MCF 10A (cell line): ENCODE data around the gene RDH11. TPM values are rescaled to one million over a fixed set of nuclear protein-coding genes. Genes with fewer than 3 reads are reported as not detected.

Experiments used
- BruUV-seq: library from RNA; stranded (reverse); fragments of 400-500 nt; replicated peaks from 2 replicates; lab custom pipeline; 2021; lab: Mats Ljungman, UMichigan
- CTCF ChIA-PET: fragments of 300-600 bp; sonication (Branson Sonifier 250); formaldehyde crosslinking; extraction: SDS; loops from one replicate; lab custom pipeline; 2021; ENCODE audit warnings: antibody characterized with exemption, inconsistent platforms; lab: Yijun Ruan, JAX
- POLR2A ChIA-PET: fragments of 300-600, 350-650 bp; sonication (Branson Sonifier 250); formaldehyde crosslinking; extraction: SDS; loops from one replicate; lab custom pipeline; 2020; ENCODE audit warnings: antibody characterized with exemption, inconsistent platforms; lab: Yijun Ruan, JAX
- DNase-seq: peaks from one replicate; pipeline ENCODE4 v3.0.0-alpha.2; 2018; ENCODE audit not compliant: unreplicated experiment
- H3K27ac Mint-ChIP-seq: one replicate; pipeline ENCODE4 v1.8.0; 2022; ENCODE audit warnings: mild to moderate bottlenecking, low read depth, mixed read lengths; ENCODE audit not compliant: unreplicated experiment
- H3K27me3 Mint-ChIP-seq: one replicate; pipeline ENCODE4 v1.8.0; 2022; ENCODE audit warnings: mixed read lengths; ENCODE audit not compliant: insufficient read depth, unreplicated experiment
- H3K36me3 Mint-ChIP-seq: one replicate; pipeline ENCODE4 v1.8.0; 2022; ENCODE audit warnings: mild to moderate bottlenecking, moderate library complexity, mixed read lengths; ENCODE audit not compliant: insufficient read depth, unreplicated experiment
- H3K4me1 Mint-ChIP-seq: one replicate; pipeline ENCODE4 v1.8.0; 2022; ENCODE audit warnings: mixed read lengths; ENCODE audit not compliant: insufficient read depth, unreplicated experiment
- H3K4me3 Mint-ChIP-seq: one replicate; pipeline ENCODE4 v1.8.0; 2022; ENCODE audit warnings: mild to moderate bottlenecking, moderate library complexity, mixed read lengths; ENCODE audit not compliant: unreplicated experiment
- H3K9me3 Mint-ChIP-seq: one replicate; pipeline ENCODE4 v1.8.0; 2022; ENCODE audit warnings: mixed read lengths; ENCODE audit not compliant: unreplicated experiment
- CTCF ChIP-seq: fragments of 200-600 bp; IDR thresholded peaks from one replicate; pipeline ENCODE4 v1.8.0; 2022; ENCODE audit warnings: antibody characterized with exemption, mild to moderate bottlenecking; ENCODE audit not compliant: unreplicated experiment
- intact Hi-C: fragments of 100-400 bp; cut with micrococcal nuclease; formaldehyde crosslinking; loops from 2 replicates; pipeline ENCODE4 v1.14.1; 2022
- total RNA-seq: library from RNA; stranded (reverse); gene quantifications from 2 replicates; pipeline ENCODE4 v1.2.3, GENCODE V29; 2022

Gene RDH11
- total RNA-seq, 1 experiment from 2014 or later, result 40.9 TPM

DNA sequence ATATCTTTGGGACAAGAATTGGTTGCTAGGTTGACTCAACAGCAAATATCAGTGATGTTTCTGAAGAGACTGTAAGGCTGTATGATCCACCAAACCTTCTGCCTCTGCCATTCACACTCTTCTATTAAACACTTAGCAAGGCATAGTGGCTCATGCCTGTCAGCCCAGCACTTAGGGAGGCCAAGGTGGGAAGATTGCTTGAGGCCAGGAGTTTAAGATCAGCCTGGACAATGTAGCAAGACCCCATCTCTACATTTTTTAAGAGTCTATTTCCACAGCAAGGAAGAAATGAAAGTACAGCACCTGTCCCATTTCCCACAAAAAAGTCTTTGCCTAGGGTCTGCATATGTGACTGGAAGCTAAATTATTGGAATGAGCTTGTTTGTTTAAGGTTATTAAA is 68.0 kb downstream of the RDH11 start:
- Mint-ChIP-seq H3K4me1 (peaks cover 8% of the 10 kb centered on the region), H3K27me3 (no peaks in the 10 kb centered on the region), H3K36me3 (no peaks in the 10 kb centered on the region), H3K9me3 (no peaks in the 10 kb centered on the region), H3K4me3 (no peak overlapping the region), H3K27ac (no peak overlapping the region)
- no TSS peak for BruUV-seq
- no peak for TF ChIP-seq CTCF
- intact Hi-C loops, result no loop called here
- ChIA-PET POLR2A (interaction anchor here (1.0 kb wide), 2 partner anchors 9 to 14 kb away, joined by 3 to 4 read pairs; no protein-coding TSS in a partner anchor), CTCF (interaction anchor here (1.0 kb wide), 1 partner anchor 33 kb away, joined by 3 read pairs; no protein-coding TSS in a partner anchor)
- DNase-seq, result no peak

Other genes with a start within 250 kb of the RDH11 start
- gene TMEM229B, start 207.0 kb downstream of the RDH11 start, total RNA-seq, result 0.17 and 0.37 TPM in 2 replicates
- 5.8 and 6.0 TPM in 2 replicates for gene PLEKHH1, start 162.5 kb downstream of the RDH11 start, total RNA-seq
- gene PIGH, start 95.5 kb downstream of the RDH11 start, total RNA-seq, result 13.8 and 18.9 TPM in 2 replicates
- gene ARG2, start 75.8 kb downstream of the RDH11 start, total RNA-seq, result 11.7 and 17.6 TPM in 2 replicates
- 57.5 and 84.3 TPM in 2 replicates for gene VTI1B, start 21.1 kb downstream of the RDH11 start, total RNA-seq
- not detected in 2 replicates for gene RDH12, start 6.1 kb upstream of the RDH11 start, total RNA-seq
- gene ZFYVE26, start 120.8 kb upstream of the RDH11 start, total RNA-seq, result 11.9 and 18.1 TPM in 2 replicates
- gene RAD51B, start 124.0 kb upstream of the RDH11 start, total RNA-seq, result 14.6 and 21.3 TPM in 2 replicates